ENCODE results near the gene NCKAP5.

NCKAP5 gene

DNA sequence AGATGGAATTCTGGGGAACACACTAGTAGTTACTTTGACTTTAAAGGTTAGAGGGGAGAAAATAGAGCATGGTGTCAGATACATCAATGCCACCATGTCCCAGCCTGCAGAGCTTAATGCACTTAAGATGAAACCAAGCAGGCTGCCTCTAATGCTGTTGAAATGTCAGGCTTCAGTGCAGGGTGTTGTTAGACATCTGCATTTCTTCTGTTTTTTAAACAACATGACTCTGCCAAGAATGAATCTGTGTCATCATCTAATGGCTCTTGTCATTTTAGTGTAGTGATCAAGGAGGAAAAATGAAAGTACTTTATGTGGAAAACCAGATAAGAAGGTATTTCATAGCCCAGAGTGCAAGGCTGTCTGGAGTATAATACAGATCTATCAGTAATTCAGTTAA lies 928.1 kb downstream of the NCKAP5 start:
- DNase-seq: no peak

DNA sequence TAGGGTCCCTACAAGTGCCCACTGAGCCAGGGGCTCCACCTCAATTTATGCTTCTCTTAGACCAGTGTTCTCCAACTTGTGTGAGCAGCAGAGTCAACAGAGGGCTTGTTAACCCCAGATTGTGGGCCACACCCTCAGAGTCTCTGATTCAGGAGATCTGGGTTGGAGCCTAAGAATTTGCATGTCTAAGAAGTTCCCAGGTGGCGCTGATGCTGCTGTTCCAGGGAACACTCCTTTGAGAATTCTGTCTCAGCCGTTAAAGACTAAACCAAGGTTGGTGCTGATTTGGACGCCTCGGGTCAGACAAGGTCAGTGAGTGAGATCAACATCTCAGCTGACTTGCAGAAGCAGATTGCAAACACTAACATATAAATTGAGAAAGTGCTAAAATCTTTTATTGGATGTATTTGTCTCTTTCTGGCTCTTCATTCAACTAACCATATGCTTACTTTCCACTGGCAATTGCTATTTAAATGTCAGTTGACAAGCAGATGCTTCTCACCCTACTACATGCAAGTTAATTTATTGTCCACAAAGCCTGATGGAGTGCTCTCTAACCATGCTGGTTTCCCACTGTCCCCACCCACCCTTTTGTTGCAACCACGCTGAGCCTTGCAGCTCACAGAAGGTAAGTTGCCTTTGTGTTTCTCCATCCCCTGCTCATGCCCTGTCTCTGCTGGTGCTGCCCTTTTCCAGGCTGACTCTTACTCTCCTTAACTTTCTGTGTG lies 929.8 kb downstream of the NCKAP5 start:
- DNase-seq: no peak

DNA sequence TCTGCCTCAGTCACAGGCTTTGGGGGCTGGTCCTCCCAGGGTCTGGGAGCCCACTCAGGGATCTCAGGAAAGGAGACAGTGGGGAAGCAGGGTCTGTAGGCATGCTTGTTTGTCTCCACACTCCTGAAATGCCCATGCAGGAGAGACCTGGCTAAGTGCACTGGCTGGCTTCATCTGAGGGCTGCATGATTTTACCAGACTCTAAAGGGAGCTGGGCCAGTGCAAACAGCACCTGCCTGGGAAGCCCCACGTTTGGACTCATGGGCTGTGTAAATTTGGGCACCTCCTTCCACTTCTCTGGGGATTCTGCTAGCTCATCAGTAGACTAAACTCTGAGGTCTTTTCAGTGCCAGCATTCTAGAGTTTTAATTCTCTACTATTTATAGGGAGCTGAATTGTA lies 931.9 kb downstream of the NCKAP5 start:
- DNase-seq: no peak

DNA sequence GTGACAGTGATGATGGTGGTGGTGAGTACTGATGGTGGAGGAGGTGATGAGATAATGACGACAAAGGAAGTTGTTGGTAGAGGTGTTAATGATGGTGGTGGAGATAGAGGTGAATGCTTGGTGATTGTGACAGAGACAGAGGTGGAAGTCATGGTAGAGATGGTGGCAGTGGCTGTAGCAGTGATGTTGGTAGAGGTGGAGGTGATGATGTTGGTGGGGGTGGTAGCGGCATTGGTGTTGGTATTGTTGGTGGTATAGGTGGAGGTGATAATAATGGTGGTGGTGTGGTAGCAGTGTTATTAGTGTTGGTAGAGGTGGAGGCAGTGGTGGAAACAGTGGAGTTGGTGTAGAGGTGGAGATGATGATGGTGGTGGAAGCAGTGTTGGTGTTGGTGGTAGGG lies 934.6 kb downstream of the NCKAP5 start:
- DNase-seq: no peak

DNA sequence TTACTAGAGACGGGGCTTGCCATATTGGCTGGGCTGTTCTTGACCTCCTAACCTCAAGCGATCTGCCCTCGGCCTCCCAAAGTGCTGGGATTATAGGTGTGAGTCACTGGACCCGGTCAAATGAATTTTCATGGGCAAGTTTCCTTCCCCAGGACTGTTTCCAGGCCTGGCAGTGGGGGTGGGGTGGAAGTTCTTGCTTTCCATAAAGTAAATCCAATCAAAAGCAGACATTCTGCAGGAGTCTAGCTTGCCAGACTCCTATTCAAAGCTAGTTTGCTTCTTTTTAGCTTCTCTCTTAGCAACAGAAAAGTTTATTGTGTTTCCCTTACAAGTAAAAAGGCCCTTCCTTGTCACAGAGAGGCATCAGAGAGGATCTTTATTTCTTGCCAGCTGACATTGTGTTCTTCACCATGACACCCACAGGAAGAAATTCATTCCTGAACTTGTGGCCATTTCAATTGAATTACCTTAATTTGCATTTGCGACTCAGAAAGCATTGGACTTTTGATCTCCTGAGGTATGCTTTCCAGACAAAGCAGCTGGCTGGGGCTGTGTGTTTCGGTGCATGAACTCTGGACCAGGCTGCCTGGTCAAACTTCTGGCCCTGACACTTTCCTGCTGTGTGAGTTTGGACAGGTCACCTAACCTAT lies 936.1 kb downstream of the NCKAP5 start:
- DNase-seq: no peak

DNA sequence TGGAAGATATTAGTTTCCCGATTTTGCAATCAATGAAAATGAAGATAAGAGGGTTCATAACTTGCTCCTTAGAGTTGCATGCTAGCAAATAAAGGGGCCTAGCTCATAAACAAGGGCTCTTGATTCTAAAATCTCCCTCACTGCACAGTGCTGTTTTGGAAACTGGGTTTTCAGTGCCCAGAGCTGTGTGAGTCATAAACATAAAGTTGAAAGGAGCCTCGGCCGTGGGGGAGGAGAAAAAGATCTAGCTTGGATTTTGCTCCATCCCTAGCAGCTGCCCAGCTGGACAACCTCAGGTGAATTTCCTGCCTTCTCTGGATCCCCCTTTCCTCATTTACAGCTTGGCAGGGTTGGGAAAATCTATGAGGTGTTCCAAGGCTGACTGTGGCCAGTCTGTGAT lies 940.7 kb downstream of the NCKAP5 start:
- DNase-seq: no peak

DNA sequence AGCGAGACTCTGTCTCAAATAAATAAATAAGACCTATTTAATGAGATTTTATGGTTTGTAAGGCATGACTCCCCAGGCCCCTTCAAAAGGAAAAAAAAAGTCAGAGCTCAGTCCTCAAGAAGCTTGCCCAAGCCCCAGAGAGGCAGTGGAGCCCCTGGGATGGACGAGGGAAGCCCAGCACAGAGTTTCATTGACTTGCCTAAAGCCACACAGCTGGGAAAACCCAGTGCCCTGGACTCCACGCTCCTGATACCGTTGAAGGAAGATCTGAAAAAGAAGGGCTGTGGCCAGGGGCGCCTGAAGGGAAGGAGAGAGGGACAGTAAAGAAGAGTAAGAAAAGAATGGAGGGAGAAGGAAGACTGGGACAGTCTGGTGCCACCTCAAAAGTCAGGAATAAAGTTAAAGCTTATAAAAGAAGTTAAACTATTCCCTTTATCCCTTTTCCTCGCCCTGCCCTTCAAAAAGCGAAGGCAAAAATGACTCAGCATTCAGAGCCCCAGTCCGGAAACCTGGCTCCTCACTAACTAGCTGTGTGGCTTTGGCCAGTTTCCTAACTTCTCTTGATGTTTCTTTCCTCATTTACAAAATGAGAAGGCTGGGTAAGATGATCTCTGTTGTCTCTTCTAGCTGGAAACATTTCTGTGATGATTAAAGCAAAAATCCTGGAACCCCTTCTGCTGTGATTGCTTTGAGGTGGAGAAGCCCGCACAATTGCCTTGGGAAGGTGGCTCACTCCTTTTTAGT lies 945.0 kb downstream of the NCKAP5 start:
- DNase-seq: no peak
